ENCODE data around the gene CLEC4C. TPM values are rescaled to one million over a fixed set of nuclear protein-coding genes. Genes with fewer than 3 reads are reported as not detected.
"Not testable (repeated sequence)": the region's sequence is repeated elsewhere in the genome, so short reads cannot be mapped to it uniquely, and the experiment has no call there.

CLEC4C gene
- total RNA-seq = not detected
- long read RNA-seq = 0 reads

- DNase-seq (ENCODE audit: missing footprints) = no peak
- intact Hi-C loops (cut with DNase I) = no loop called here
- no peak for ATAC-seq
Measured at GRCh38 chr12:7747246-7747645, at the start of gene CLEC4C. Gene CLEC4C, minus strand, starts transcription at chr12:7747375. Its CDS starts 27 bp downstream, at chr12:7747348.

- intact Hi-C loops (cut with DNase I) = no loop called here
- DNase-seq (ENCODE audit: missing footprints) (no peak), ATAC-seq (no peak)
Measured at GRCh38 chr12:7793211-7793610, 46.0 kb upstream of the CLEC4C start.

- intact Hi-C loops (cut with DNase I) = not testable (repeated sequence)
Measured at GRCh38 chr12:7788884-7789528, 41.8 kb upstream of the CLEC4C start, which contains the start of gene NANOG. Gene NANOG, plus strand, starts transcription at chr12:7789402. Its CDS starts 213 bp downstream, at chr12:7789615.

GRCh38 chr12:7788294-7788660, 41.1 kb upstream of the CLEC4C start:
- DNase-seq (ENCODE audit: missing footprints) (no peak), ATAC-seq (no peak)
- intact Hi-C loops (cut with DNase I) = no loop called here

More at GRCh38 chr12:7788884-7789528, 41.8 kb upstream of the CLEC4C start, which contains the start of gene NANOG:
- DNase-seq (ENCODE audit: missing footprints); ATAC-seq: not testable (repeated sequence)

- ATAC-seq (no peak), DNase-seq (ENCODE audit: missing footprints) (no peak)
- intact Hi-C loops (cut with DNase I) = no loop called here
Measured at GRCh38 chr12:7787574-7788293, 40.6 kb upstream of the CLEC4C start.

- no peak for ATAC-seq
- no peak for DNase-seq (ENCODE audit: missing footprints)
- intact Hi-C loops (cut with DNase I) = no loop called here
Measured at GRCh38 chr12:7784701-7785100, 37.5 kb upstream of the CLEC4C start.

- intact Hi-C loops (cut with DNase I); ATAC-seq; DNase-seq (ENCODE audit: missing footprints): not testable (repeated sequence)
Measured at GRCh38 chr12:7783433-7783832, 36.3 kb upstream of the CLEC4C start.

- intact Hi-C loops (cut with DNase I) = no loop called here
- DNase-seq (ENCODE audit: missing footprints) (no peak), ATAC-seq (no peak)
Measured at GRCh38 chr12:7782055-7782454, 34.9 kb upstream of the CLEC4C start.

GRCh38 chr12:7781274-7781673, 34.1 kb upstream of the CLEC4C start:
- intact Hi-C loops (cut with DNase I) = no loop called here
- ATAC-seq (no peak), DNase-seq (ENCODE audit: missing footprints) (no peak)

- no peak for ATAC-seq
- intact Hi-C loops (cut with DNase I) = no loop called here
- DNase-seq (ENCODE audit: missing footprints) = no peak
Measured at GRCh38 chr12:7769999-7770398, 22.8 kb upstream of the CLEC4C start.

- intact Hi-C loops (cut with DNase I) = no loop called here
- ATAC-seq (no peak), DNase-seq (ENCODE audit: missing footprints) (no peak)
Measured at GRCh38 chr12:7758766-7759140, 11.6 kb upstream of the CLEC4C start.

- DNase-seq (ENCODE audit: missing footprints) = no peak
- no peak for ATAC-seq
- intact Hi-C loops (cut with DNase I) = no loop called here
Measured at GRCh38 chr12:7756993-7757392, 9.8 kb upstream of the CLEC4C start.

GRCh38 chr12:7755668-7756067, 8.5 kb upstream of the CLEC4C start:
- intact Hi-C loops (cut with DNase I); DNase-seq (ENCODE audit: missing footprints); ATAC-seq: not testable (repeated sequence)

- ATAC-seq; DNase-seq (ENCODE audit: missing footprints); intact Hi-C loops (cut with DNase I): not testable (repeated sequence)
Measured at GRCh38 chr12:7751941-7752922, 5.1 kb upstream of the CLEC4C start.

- DNase-seq (ENCODE audit: missing footprints) = no peak
- ATAC-seq = no peak
- intact Hi-C loops (cut with DNase I) = no loop called here
Measured at GRCh38 chr12:7751394-7751793, 4.2 kb upstream of the CLEC4C start.

- ATAC-seq = no peak
- DNase-seq (ENCODE audit: missing footprints) = no peak
- intact Hi-C loops (cut with DNase I) = no loop called here
Measured at GRCh38 chr12:7750350-7750749, 3.2 kb upstream of the CLEC4C start.

- ATAC-seq (no peak), DNase-seq (ENCODE audit: missing footprints) (no peak)
- intact Hi-C loops (cut with DNase I) = no loop called here
Measured at GRCh38 chr12:7749442-7749841, 2.3 kb upstream of the CLEC4C start.

GRCh38 chr12:7748852-7749251, 1.7 kb upstream of the CLEC4C start:
- ATAC-seq = no peak
- intact Hi-C loops (cut with DNase I) = no loop called here
- no peak for DNase-seq (ENCODE audit: missing footprints)

- ATAC-seq = no peak
- no peak for DNase-seq (ENCODE audit: missing footprints)
- intact Hi-C loops (cut with DNase I) = no loop called here
Measured at GRCh38 chr12:7732993-7733392, 14.2 kb downstream of the CLEC4C start.
